MCF 10A (cell line): ENCODE measurements around the gene IQSEC1. TPM values are rescaled to one million over a fixed set of nuclear protein-coding genes. Genes with fewer than 3 reads are reported as not detected.

ENCODE experiments used
- BruUV-seq: library from RNA; stranded (reverse); fragments of 400-500 nt; replicated peaks from 2 replicates; lab custom pipeline; 2021; lab: Mats Ljungman, UMichigan
- CTCF ChIA-PET: fragments of 300-600 bp; sonication (Branson Sonifier 250); formaldehyde crosslinking; extraction: SDS; loops from one replicate; lab custom pipeline; 2021; ENCODE audit warnings: antibody characterized with exemption, inconsistent platforms; lab: Yijun Ruan, JAX
- POLR2A ChIA-PET: fragments of 300-600, 350-650 bp; sonication (Branson Sonifier 250); formaldehyde crosslinking; extraction: SDS; loops from one replicate; lab custom pipeline; 2020; ENCODE audit warnings: antibody characterized with exemption, inconsistent platforms; lab: Yijun Ruan, JAX
- DNase-seq: peaks from one replicate; pipeline ENCODE4 v3.0.0-alpha.2; 2018; ENCODE audit not compliant: unreplicated experiment
- H3K27ac Mint-ChIP-seq: one replicate; pipeline ENCODE4 v1.8.0; 2022; ENCODE audit warnings: mild to moderate bottlenecking, low read depth, mixed read lengths; ENCODE audit not compliant: unreplicated experiment
- H3K27me3 Mint-ChIP-seq: one replicate; pipeline ENCODE4 v1.8.0; 2022; ENCODE audit warnings: mixed read lengths; ENCODE audit not compliant: insufficient read depth, unreplicated experiment
- H3K36me3 Mint-ChIP-seq: one replicate; pipeline ENCODE4 v1.8.0; 2022; ENCODE audit warnings: mild to moderate bottlenecking, moderate library complexity, mixed read lengths; ENCODE audit not compliant: insufficient read depth, unreplicated experiment
- H3K4me1 Mint-ChIP-seq: one replicate; pipeline ENCODE4 v1.8.0; 2022; ENCODE audit warnings: mixed read lengths; ENCODE audit not compliant: insufficient read depth, unreplicated experiment
- H3K4me3 Mint-ChIP-seq: one replicate; pipeline ENCODE4 v1.8.0; 2022; ENCODE audit warnings: mild to moderate bottlenecking, moderate library complexity, mixed read lengths; ENCODE audit not compliant: unreplicated experiment
- H3K9me3 Mint-ChIP-seq: one replicate; pipeline ENCODE4 v1.8.0; 2022; ENCODE audit warnings: mixed read lengths; ENCODE audit not compliant: unreplicated experiment
- CTCF ChIP-seq: fragments of 200-600 bp; IDR thresholded peaks from one replicate; pipeline ENCODE4 v1.8.0; 2022; ENCODE audit warnings: antibody characterized with exemption, mild to moderate bottlenecking; ENCODE audit not compliant: unreplicated experiment
- intact Hi-C: fragments of 100-400 bp; cut with micrococcal nuclease; formaldehyde crosslinking; loops from 2 replicates; pipeline ENCODE4 v1.14.1; 2022
- total RNA-seq: library from RNA; stranded (reverse); gene quantifications from 2 replicates; pipeline ENCODE4 v1.2.3, GENCODE V29; 2022

Gene IQSEC1
- total RNA-seq, 1 experiment from 2014 or later, result 18.7 TPM

- Mint-ChIP-seq H3K36me3 (no peaks in the 10 kb centered on the region), H3K9me3 (no peaks in the 10 kb centered on the region), H3K4me1 (no peaks in the 10 kb centered on the region), H3K27ac (no peak overlapping the region), H3K4me3 (no peak overlapping the region), H3K27me3 (peaks cover 19% of the 10 kb centered on the region)
- CTCF ChIA-PET, result interaction anchor here (0.7 to 2.5 kb wide), 3 partner anchors 10 to 1901 kb away, joined by 3 to 15 read pairs (median 4); partner anchors contain the start of gene RPL32
- BruUV-seq, result no TSS peak
- POLR2A ChIA-PET, result interaction anchor here (0.9 to 1.7 kb wide), 2 partner anchors 8 to 11 kb away, joined by 3 to 10 read pairs; partner anchors contain the start of gene RPL32
- no peak for TF ChIP-seq CTCF
- DNase-seq, result no peak
- intact Hi-C loops, result no loop called here
These were observed 221.0 kb downstream of the IQSEC1 start for GRCh38 chr3:12852201-12852600.

Other genes with a start within 250 kb of the IQSEC1 start
- 2,288 and 2,498 TPM in 2 replicates for gene RPL32, start 231.9 kb downstream of the IQSEC1 start, total RNA-seq